ENCODE measurements around the gene TAF15.

DNA sequence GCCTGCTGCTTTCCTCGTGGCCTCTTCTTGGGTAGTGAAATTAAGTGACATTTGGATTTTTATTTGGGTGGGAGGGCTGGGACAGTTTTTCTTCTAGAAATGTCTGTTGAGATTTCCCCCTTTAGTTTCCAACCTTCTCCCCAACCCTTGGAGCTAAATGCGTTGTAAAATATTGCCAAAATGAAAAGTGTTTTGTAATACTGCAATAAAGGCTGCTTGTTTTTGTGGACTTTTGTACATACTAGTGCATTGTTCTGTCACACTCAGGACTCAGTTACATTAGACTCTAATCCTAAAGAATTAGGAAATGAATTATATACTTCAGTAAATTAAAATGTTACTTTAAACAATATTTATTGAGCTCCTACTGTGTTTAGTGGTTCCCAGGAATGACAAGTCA is 37.7 kb downstream of the TAF15 start:
- TF ChIP-seq RCOR1 (IDR thresholded peaks at IDR 0.05; ENCODE audit: insufficient replicate concordance, low read length): no peak
- TF ChIP-seq, protein P1, sequence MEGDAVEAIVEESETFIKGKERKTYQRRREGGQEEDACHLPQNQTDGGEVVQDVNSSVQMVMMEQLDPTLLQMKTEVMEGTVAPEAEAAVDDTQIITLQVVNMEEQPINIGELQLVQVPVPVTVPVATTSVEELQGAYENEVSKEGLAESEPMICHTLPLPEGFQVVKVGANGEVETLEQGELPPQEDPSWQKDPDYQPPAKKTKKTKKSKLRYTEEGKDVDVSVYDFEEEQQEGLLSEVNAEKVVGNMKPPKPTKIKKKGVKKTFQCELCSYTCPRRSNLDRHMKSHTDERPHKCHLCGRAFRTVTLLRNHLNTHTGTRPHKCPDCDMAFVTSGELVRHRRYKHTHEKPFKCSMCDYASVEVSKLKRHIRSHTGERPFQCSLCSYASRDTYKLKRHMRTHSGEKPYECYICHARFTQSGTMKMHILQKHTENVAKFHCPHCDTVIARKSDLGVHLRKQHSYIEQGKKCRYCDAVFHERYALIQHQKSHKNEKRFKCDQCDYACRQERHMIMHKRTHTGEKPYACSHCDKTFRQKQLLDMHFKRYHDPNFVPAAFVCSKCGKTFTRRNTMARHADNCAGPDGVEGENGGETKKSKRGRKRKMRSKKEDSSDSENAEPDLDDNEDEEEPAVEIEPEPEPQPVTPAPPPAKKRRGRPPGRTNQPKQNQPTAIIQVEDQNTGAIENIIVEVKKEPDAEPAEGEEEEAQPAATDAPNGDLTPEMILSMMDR (conservative IDR thresholded peaks at IDR 0.05; ENCODE audit: low read depth, low read length): no peak
- TF ChIP-seq MAFK (IDR thresholded peaks at IDR 0.05; ENCODE audit: low read depth, low read length): no peak
- no peak for TF ChIP-seq SMC3 (IDR thresholded peaks at IDR 0.05; ENCODE audit: low read depth, low read length)
- no peak for TF ChIP-seq RAD21 (IDR thresholded peaks at IDR 0.05; ENCODE audit: low read length)
- TF ChIP-seq POLR2A (IDR thresholded peaks at IDR 0.05; ENCODE audit: low read depth, low read length): no peak
- TF ChIP-seq, protein P2, sequence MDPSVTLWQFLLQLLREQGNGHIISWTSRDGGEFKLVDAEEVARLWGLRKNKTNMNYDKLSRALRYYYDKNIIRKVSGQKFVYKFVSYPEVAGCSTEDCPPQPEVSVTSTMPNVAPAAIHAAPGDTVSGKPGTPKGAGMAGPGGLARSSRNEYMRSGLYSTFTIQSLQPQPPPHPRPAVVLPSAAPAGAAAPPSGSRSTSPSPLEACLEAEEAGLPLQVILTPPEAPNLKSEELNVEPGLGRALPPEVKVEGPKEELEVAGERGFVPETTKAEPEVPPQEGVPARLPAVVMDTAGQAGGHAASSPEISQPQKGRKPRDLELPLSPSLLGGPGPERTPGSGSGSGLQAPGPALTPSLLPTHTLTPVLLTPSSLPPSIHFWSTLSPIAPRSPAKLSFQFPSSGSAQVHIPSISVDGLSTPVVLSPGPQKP (IDR thresholded peaks at IDR 0.05; ENCODE audit: borderline replicate concordance, low read depth, low read length): no peak
- no peak for TF ChIP-seq RFX5 (IDR thresholded peaks at IDR 0.05; ENCODE audit: low read depth, low read length)

Measured in IMR-90 (cell line).